ENCODE measurements around the gene ATP8A1. TPM values are rescaled to one million over a fixed set of nuclear protein-coding genes. Genes with fewer than 3 reads are reported as not detected.

Gene ATP8A1
- total RNA-seq, 1 experiment from 2014 or later, result 0.19 TPM

DNA sequence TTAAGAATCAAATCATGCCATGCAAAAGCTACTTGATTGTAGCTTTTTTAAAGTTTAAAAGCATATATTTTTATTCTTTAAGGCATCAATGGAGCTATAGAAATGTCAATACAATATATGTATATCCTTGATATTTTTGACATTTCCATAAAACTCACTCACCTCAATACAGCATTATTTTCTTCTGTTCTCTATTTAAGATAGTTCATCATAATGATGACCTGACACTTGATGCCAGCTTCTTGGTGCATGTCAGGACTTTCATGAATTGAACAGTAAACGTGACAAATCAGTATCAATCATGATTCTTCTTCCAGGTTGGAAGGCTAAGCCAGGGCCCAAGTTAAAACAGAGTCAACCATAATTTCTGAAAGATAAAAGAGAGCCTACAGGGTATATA is 33.6 kb upstream of the ATP8A1 start:
- H3K27ac Mint-ChIP-seq (ENCODE audit: low read depth, unreplicated experiment), result no peak overlapping the region
- BruUV-seq (replicated peaks), result no TSS peak
- H3K4me1 Mint-ChIP-seq (ENCODE audit: insufficient read depth, unreplicated experiment), result no peaks in the 10 kb centered on the region
- H3K36me3 Mint-ChIP-seq (ENCODE audit: insufficient read depth, unreplicated experiment), result peaks cover 6% of the 10 kb centered on the region
- CTCF ChIA-PET, result no interaction called here
- no peak for DNase-seq (ENCODE audit: unreplicated experiment)
- intact Hi-C loops (cut with micrococcal nuclease), result no loop called here
- TF ChIP-seq, protein P1, sequence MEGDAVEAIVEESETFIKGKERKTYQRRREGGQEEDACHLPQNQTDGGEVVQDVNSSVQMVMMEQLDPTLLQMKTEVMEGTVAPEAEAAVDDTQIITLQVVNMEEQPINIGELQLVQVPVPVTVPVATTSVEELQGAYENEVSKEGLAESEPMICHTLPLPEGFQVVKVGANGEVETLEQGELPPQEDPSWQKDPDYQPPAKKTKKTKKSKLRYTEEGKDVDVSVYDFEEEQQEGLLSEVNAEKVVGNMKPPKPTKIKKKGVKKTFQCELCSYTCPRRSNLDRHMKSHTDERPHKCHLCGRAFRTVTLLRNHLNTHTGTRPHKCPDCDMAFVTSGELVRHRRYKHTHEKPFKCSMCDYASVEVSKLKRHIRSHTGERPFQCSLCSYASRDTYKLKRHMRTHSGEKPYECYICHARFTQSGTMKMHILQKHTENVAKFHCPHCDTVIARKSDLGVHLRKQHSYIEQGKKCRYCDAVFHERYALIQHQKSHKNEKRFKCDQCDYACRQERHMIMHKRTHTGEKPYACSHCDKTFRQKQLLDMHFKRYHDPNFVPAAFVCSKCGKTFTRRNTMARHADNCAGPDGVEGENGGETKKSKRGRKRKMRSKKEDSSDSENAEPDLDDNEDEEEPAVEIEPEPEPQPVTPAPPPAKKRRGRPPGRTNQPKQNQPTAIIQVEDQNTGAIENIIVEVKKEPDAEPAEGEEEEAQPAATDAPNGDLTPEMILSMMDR (IDR thresholded peaks at IDR 0.05; ENCODE audit: unreplicated experiment), result no peak
- H3K9me3 Mint-ChIP-seq (ENCODE audit: unreplicated experiment), result no peaks in the 10 kb centered on the region
- POLR2A ChIA-PET, result interaction anchor here (0.7 kb wide), 1 partner anchor 32 kb away, joined by 3 read pairs; no protein-coding TSS in a partner anchor
- no peaks in the 10 kb centered on the region for H3K27me3 Mint-ChIP-seq (ENCODE audit: insufficient read depth, unreplicated experiment)
- no peak overlapping the region for H3K4me3 Mint-ChIP-seq (ENCODE audit: unreplicated experiment)

DNA sequence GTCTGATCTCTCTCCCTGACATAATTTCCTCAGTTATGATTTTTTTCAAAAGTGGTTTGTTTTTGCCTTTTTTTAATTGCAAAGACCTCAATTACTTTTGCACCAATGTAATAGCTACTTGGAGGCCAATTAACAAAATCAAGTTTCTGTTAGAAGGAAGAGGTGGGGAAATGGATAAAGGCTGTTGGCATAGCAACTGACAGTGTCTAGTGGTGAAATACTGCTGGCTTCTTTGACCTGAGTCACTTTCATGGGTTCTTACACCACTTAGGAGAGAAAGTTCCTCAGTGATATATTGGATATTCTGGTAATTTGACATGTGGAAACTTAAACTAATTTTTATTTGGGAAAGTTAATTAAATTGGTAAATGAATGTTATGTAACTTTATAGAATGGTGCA is 26.5 kb upstream of the ATP8A1 start:
- Mint-ChIP-seq H3K27me3 (ENCODE audit: insufficient read depth, unreplicated experiment) (no peaks in the 10 kb centered on the region), H3K4me3 (ENCODE audit: unreplicated experiment) (no peak overlapping the region), H3K27ac (ENCODE audit: low read depth, unreplicated experiment) (no peak overlapping the region), H3K9me3 (ENCODE audit: unreplicated experiment) (no peaks in the 10 kb centered on the region), H3K4me1 (ENCODE audit: insufficient read depth, unreplicated experiment) (no peaks in the 10 kb centered on the region), H3K36me3 (ENCODE audit: insufficient read depth, unreplicated experiment) (no peaks in the 10 kb centered on the region)
- DNase-seq (ENCODE audit: unreplicated experiment), result no peak
- ChIA-PET CTCF (no interaction called here), POLR2A (no interaction called here)
- no TSS peak for BruUV-seq (replicated peaks)
- TF ChIP-seq, protein P1 (IDR thresholded peaks at IDR 0.05; ENCODE audit: unreplicated experiment), result no peak
- intact Hi-C loops (cut with micrococcal nuclease), result no loop called here

DNA sequence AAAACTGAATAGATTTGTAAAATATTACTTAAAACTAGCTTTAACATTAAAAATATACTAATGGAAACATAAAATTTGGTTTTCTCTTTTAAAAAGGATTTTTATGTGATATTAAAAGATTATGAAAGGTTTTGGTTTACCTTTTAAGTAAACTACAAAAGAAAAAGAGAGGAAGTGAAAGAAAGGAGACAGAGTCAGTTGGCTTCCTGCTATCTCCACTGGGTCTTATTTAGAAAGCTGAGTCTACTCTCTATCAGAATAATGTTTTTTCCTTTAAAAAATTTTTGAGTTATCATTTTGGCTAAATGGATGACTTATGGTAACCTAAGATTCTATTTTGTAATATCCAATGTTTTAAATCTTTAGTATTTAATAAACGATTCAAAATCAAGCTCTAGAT is 21.6 kb upstream of the ATP8A1 start:
- no TSS peak for BruUV-seq (replicated peaks)
- ChIA-PET CTCF (interaction anchor here (0.7 to 1.7 kb wide), 2 partner anchors 110 to 1353 kb away, joined by 3 to 6 read pairs; no protein-coding TSS in a partner anchor), POLR2A (interaction anchor here (1.3 kb wide), 1 partner anchor 15 kb away, joined by 4 read pairs; no protein-coding TSS in a partner anchor)

DNA sequence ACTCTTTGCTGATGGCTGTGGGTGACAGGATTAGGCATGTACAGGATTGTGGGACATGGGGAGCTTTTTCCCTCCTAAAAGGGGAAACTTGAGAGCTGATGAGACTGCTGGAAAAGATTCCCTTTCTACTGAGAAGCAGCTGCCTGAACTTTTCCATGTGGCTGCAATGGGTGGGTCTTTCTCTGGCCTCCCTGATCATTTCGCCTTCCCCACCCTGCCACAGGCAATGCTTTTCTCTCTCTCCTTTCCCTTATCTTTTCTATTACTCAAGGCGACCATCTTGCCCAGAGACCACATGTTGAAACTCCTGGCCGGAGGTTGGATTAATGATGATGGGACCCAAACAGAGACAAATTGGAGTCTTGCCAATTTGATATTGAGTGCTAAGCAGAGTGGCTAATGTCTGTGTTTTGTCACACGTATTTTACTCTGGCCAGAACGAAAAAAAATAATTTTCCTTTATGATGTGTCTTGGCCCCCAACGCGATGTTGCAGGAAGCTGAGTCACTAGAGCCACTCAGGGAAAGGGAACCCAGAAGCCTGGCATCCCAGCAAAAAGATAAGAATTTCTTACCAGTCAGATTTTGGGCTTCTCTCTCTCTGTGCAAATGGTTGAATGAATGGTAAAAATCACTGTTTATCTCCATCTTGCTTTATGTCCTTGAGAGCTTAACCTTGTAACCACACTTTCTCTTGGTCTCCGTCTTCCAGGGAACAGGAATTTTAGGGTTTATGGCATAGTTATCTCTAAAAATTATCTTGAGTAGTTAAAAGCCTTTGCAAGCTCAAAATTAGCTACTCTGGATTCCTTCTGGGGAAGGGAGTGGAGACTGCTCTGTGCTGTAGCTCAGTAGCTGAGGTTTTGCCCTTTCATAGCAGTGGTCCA is 19.4 kb upstream of the ATP8A1 start:
- POLR2A ChIA-PET, result no interaction called here
- BruUV-seq (replicated peaks), result no TSS peak
- Mint-ChIP-seq H3K4me3 (ENCODE audit: unreplicated experiment) (no peak overlapping the region), H3K9me3 (ENCODE audit: unreplicated experiment) (no peaks in the 10 kb centered on the region), H3K27ac (ENCODE audit: low read depth, unreplicated experiment) (no peak overlapping the region), H3K27me3 (ENCODE audit: insufficient read depth, unreplicated experiment) (no peaks in the 10 kb centered on the region), H3K36me3 (ENCODE audit: insufficient read depth, unreplicated experiment) (no peaks in the 10 kb centered on the region), H3K4me1 (ENCODE audit: insufficient read depth, unreplicated experiment) (peaks cover 8% of the 10 kb centered on the region)
- TF ChIP-seq, protein P1 (IDR thresholded peaks at IDR 0.05; ENCODE audit: unreplicated experiment), result no peak
- CTCF ChIA-PET, result interaction anchor here (0.7 kb wide), 1 partner anchor 88 kb away, joined by 3 read pairs; no protein-coding TSS in a partner anchor
- DNase-seq (ENCODE audit: unreplicated experiment), result no peak
- intact Hi-C loops (cut with micrococcal nuclease), result no loop called here

More for the DNA sequence above, 21.6 kb upstream of the ATP8A1 start:
- TF ChIP-seq, protein P1 (IDR thresholded peaks at IDR 0.05; ENCODE audit: unreplicated experiment), result no peak
- no peaks in the 10 kb centered on the region for H3K36me3 Mint-ChIP-seq (ENCODE audit: insufficient read depth, unreplicated experiment)
- H3K9me3 Mint-ChIP-seq (ENCODE audit: unreplicated experiment), result no peaks in the 10 kb centered on the region
- DNase-seq (ENCODE audit: unreplicated experiment), result no peak
- no peak overlapping the region for H3K27ac Mint-ChIP-seq (ENCODE audit: low read depth, unreplicated experiment)
- no peaks in the 10 kb centered on the region for H3K4me1 Mint-ChIP-seq (ENCODE audit: insufficient read depth, unreplicated experiment)
- intact Hi-C loops (cut with micrococcal nuclease), result no loop called here
- no peaks in the 10 kb centered on the region for H3K27me3 Mint-ChIP-seq (ENCODE audit: insufficient read depth, unreplicated experiment)
- H3K4me3 Mint-ChIP-seq (ENCODE audit: unreplicated experiment), result no peak overlapping the region

All from MCF 10A (cell line).